Keratinocyte (primary cell): ENCODE data around the gene SYT2. TPM values are rescaled to one million over a fixed set of nuclear protein-coding genes. Genes with fewer than 3 reads are reported as not detected.
"Not testable (repeated sequence)": the region's sequence is repeated elsewhere in the genome, so short reads cannot be mapped to it uniquely, and the experiment has no call there.

Experiments
- DNase-seq: peaks from one replicate; pipeline ENCODE4 v3.0.0-alpha.2; 2011; ENCODE audit warnings: low read depth, missing footprints, low spot score
- FAIRE-seq: peaks from 2 replicates; lab custom pipeline; 2011; peaks lifted over from hg19 to GRCh38; lab: Jason Lieb, UNC
- H2AFZ ChIP-seq: 2 replicates; pipeline ENCODE4 v1.6.0; 2012; ENCODE audit warnings: low read length, control low read depth, inconsistent platforms; ENCODE audit not compliant: control insufficient read depth
- H3K27ac ChIP-seq: 2 replicates; pipeline ENCODE4 v1.5.1; 2011; ENCODE audit warnings: low read length; ENCODE audit not compliant: control insufficient read depth, insufficient read depth
- H3K27me3 ChIP-seq: 3 replicates; pipeline ENCODE4 v1.6.0; 2011; ENCODE audit warnings: low read length; ENCODE audit not compliant: control insufficient read depth, insufficient read depth; ENCODE audit errors: extremely low read depth
- H3K36me3 ChIP-seq, 2 experiments: 2 replicates in 1 of 2; 3 replicates in 1 of 2; pipeline ENCODE4 v1.5.1; 2011; ENCODE audit warnings: low read length in 2 of 2, mild to moderate bottlenecking in 1 of 2; ENCODE audit not compliant: control insufficient read depth in 2 of 2, insufficient read depth in 2 of 2; ENCODE audit errors: extremely low read depth in 1 of 2
- H3K4me1 ChIP-seq: 3 replicates; pipeline ENCODE4 v1.5.1; 2011; ENCODE audit warnings: low read length; ENCODE audit not compliant: control insufficient read depth, insufficient read depth; ENCODE audit errors: extremely low read depth
- H3K4me2 ChIP-seq: 3 replicates; pipeline ENCODE4 v1.6.0; 2011; ENCODE audit warnings: low read depth, low read length; ENCODE audit not compliant: control insufficient read depth, insufficient read depth; ENCODE audit errors: extremely low read depth
- H3K4me3 ChIP-seq, 3 experiments: fragments of 200-600 bp in 1 of 3; sonication (generic) in 1 of 3; 2 replicates in 2 of 3; 3 replicates in 1 of 3; pipeline ENCODE4 v1.5.1; 2011 to 2016; ENCODE audit warnings: low read length in 3 of 3, mild to moderate bottlenecking in 3 of 3, control low read depth in 2 of 3, inconsistent platforms in 1 of 3, low read depth in 1 of 3, mixed read lengths in 1 of 3, mixed run types in 1 of 3, moderate library complexity in 1 of 3; ENCODE audit not compliant: control insufficient read depth in 2 of 3, insufficient read depth in 2 of 3; ENCODE audit errors: extremely low read depth in 1 of 3
- H3K79me2 ChIP-seq: 2 replicates; pipeline ENCODE4 v1.6.0; 2012; ENCODE audit warnings: low read length; ENCODE audit not compliant: control insufficient read depth, insufficient read depth
- H3K9ac ChIP-seq: 3 replicates; pipeline ENCODE4 v1.6.0; 2011; ENCODE audit warnings: low read length; ENCODE audit not compliant: control insufficient read depth, insufficient read depth; ENCODE audit errors: extremely low read depth
- H3K9me1 ChIP-seq: 3 replicates; pipeline ENCODE4 v1.6.0; 2011; ENCODE audit warnings: low read length; ENCODE audit not compliant: control insufficient read depth, insufficient read depth; ENCODE audit errors: extremely low read depth
- H3K9me3 ChIP-seq: 2 replicates; pipeline ENCODE4 v1.5.1; 2012; ENCODE audit warnings: low read depth, low read length; ENCODE audit not compliant: control insufficient read depth
- H4K20me1 ChIP-seq: 3 replicates; pipeline ENCODE4 v1.6.0; 2011; ENCODE audit warnings: low read length; ENCODE audit not compliant: control insufficient read depth, insufficient read depth; ENCODE audit errors: extremely low read depth
- EZH2 ChIP-seq: IDR thresholded peaks from one replicate; pipeline ENCODE4 v1.6.1; 2012; ENCODE audit warnings: inconsistent platforms, mild to moderate bottlenecking, low read length, moderate library complexity
- dilution Hi-C: fragments of 300-500 bp; cut with MboI; formaldehyde crosslinking; loops from one replicate; pipeline ENCODE4 v1.7.0; 2020; ENCODE audit warnings: low sequenced_read_pairs; ENCODE audit not compliant: extremely low pct_ligation_motif_present
- polyA plus RNA-seq, 5 experiments: library from polyadenylated mRNA; depleted of rRNA in 3 of 5; stranded (reverse) in 3 of 5; stranded (forward) in 1 of 5; unstranded in 1 of 5; fragments of >200 nt; gene quantifications; 1 replicate in 1 of 5; 2 replicates in 3 of 5; 3 replicates in 1 of 5; pipeline versions ENCODE4 v1.2.1 to v1.2.3, GENCODE V29; 2011 to 2012; ENCODE audit warnings: missing spikeins in 2 of 5, low read depth in 1 of 5, low replicate concordance in 1 of 5
- TF ChIP-seq, protein P1 (sequence below), 3 experiments: IDR thresholded peaks in 1 of 3; conservative IDR thresholded peaks in 1 of 3; optimal IDR thresholded peaks in 1 of 3; 2 replicates in 2 of 3; 3 replicates in 1 of 3; pipeline versions ENCODE3 to v1.5.1; 2011; ENCODE audit warnings: low read length in 3 of 3, mild to moderate bottlenecking in 3 of 3, moderate library complexity in 2 of 3, control low read depth in 1 of 3, inconsistent platforms in 1 of 3; ENCODE audit not compliant: insufficient read depth in 2 of 3; ENCODE audit errors: extremely low read depth in 1 of 3

SYT2 gene
- polyA plus RNA-seq, 1 donor (not counting 4 experiments of a cell fraction or from before 2014, with no cell fraction given), result not detected

DNA sequence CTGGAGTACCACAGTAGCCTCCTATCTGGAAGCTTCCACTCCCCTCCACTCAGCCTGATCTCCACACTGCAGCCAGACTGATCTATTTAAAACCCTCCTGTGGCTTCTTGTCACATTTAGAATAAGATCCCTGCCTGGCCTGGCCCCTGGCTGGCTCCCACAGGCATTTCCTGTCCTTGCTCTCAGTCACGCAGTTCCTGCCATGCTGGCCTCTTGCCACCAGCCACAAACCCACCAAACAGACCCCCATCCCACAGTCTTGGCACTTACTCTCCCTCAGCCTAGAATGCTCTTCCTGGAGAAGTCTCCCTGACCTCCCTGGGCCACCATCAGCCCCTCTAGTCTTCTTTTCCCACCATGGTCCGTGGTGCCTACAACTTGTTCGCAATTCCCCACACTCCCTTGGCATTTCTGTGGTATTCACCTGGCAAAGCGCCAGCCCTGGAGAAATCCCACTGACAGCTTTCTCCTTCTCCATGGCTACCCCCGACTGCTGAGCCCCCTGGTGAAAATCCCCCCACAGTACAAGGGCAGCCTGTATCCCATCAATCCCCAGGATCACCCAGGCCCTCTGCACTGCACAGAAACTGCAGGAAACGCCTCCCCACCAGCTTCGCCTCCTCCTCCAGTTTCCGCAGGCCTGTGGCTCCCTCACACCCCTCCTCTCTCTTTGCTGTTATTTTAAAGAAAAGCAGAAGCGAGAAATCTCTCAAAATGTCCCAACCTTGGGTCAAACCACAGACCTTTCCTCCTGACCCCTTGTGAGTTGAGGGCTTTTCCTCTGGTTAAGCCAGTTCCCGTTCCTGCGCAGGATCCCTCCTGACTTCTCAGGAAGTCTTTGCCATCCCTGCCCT lies 94.5 kb downstream of the SYT2 start:
- H3K79me2 ChIP-seq, result no peaks in the 10 kb centered on the region
- no peaks in the 10 kb centered on the region for H3K9me3 ChIP-seq
- H4K20me1 ChIP-seq, result no peaks in the 10 kb centered on the region
- H3K9me1 ChIP-seq, result no peaks in the 10 kb centered on the region
- no peak overlapping the region for H2AFZ ChIP-seq
- DNase-seq, result no peak
- FAIRE-seq, result no peak
- H3K27me3 ChIP-seq, result peaks cover 2% of the 10 kb centered on the region
- H3K4me3 ChIP-seq, result no peak overlapping the region
- dilution Hi-C loops, result no loop called here
- no peak overlapping the region for H3K4me2 ChIP-seq
- no peak overlapping the region for H3K27ac ChIP-seq
- H3K36me3 ChIP-seq, result no peaks in the 10 kb centered on the region
- no peak overlapping the region for H3K9ac ChIP-seq
- TF ChIP-seq, protein P1, sequence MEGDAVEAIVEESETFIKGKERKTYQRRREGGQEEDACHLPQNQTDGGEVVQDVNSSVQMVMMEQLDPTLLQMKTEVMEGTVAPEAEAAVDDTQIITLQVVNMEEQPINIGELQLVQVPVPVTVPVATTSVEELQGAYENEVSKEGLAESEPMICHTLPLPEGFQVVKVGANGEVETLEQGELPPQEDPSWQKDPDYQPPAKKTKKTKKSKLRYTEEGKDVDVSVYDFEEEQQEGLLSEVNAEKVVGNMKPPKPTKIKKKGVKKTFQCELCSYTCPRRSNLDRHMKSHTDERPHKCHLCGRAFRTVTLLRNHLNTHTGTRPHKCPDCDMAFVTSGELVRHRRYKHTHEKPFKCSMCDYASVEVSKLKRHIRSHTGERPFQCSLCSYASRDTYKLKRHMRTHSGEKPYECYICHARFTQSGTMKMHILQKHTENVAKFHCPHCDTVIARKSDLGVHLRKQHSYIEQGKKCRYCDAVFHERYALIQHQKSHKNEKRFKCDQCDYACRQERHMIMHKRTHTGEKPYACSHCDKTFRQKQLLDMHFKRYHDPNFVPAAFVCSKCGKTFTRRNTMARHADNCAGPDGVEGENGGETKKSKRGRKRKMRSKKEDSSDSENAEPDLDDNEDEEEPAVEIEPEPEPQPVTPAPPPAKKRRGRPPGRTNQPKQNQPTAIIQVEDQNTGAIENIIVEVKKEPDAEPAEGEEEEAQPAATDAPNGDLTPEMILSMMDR (optimal IDR thresholded peaks at IDR 0.05 in 1 of 3, IDR thresholded peaks at IDR 0.05 in 1 of 3, conservative IDR thresholded peaks at IDR 0.05 in 1 of 3; ENCODE audit: extremely low read depth in 1 of 3, insufficient read depth in 2 of 3, low read length in 3 of 3), result no peak
- TF ChIP-seq EZH2, result no peak
- H3K4me1 ChIP-seq, result peaks cover 13% of the 10 kb centered on the region

DNA sequence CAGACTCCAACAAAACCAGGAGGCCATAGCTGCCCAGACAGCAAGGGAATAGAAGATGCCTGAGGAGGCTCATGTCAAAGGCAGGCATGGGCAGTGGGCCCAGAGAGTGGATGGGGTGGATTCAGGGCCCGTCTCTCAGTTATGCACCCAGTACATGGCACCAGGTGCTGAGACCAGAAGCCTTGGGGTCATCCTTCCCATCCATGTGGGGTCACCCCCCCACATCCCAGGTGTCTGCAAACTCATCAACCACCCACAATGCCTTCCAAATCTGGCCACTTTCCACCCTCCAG lies 95.1 kb downstream of the SYT2 start:
- H3K4me1 ChIP-seq, result peaks cover 13% of the 10 kb centered on the region
- H3K4me2 ChIP-seq, H3K9me1 ChIP-seq, H3K27me3 ChIP-seq, FAIRE-seq, H3K27ac ChIP-seq, H3K4me3 ChIP-seq, dilution Hi-C loops, H3K79me2 ChIP-seq, H3K9me3 ChIP-seq, H3K9ac ChIP-seq, H3K36me3 ChIP-seq, DNase-seq, H4K20me1 ChIP-seq, H2AFZ ChIP-seq: not testable (repeated sequence)
